Measurements from ENCODE around the gene HOXA7. TPM values are rescaled to one million over a fixed set of nuclear protein-coding genes. Genes with fewer than 3 reads are reported as not detected.

Gene HOXA7
- total and polyA plus RNA-seq, 2 experiments from 2014 or later: 6.6 to 15.8 TPM

GRCh38 chr7:27145165-27145913 lies 11.1 kb downstream of the HOXA7 start:
- H3K9me2 ChIP-seq (ENCODE audit: insufficient read depth): no peaks in the 10 kb centered on the region
- H2AFZ ChIP-seq: no peak overlapping the region
- H3K9ac ChIP-seq: no peak overlapping the region
- H3K79me2 ChIP-seq (ENCODE audit: insufficient read depth): peaks cover 79% of the 10 kb centered on the region
- in situ Hi-C loops (cut with MboI): no loop called here
- H3K27me3 ChIP-seq (replicated peaks; ENCODE audit: insufficient read depth): no peaks in the 10 kb centered on the region
- H3K4me1 ChIP-seq (ENCODE audit: insufficient read depth): peaks cover 26% of the 10 kb centered on the region
- peaks cover 15% of the 10 kb centered on the region; the same call in 1 of the 2 replicates for H3F3A ChIP-seq (ENCODE audit: insufficient read depth)
- DNase-seq: no peak
- H4K20me1 ChIP-seq (ENCODE audit: insufficient read depth): no peaks in the 10 kb centered on the region
- H3K4me2 ChIP-seq (ENCODE audit: unreplicated experiment): no peak overlapping the region
- 93 to 95% methylated on average over 44 to 47 of the region's 47 CpGs for WGBS, 2 experiments (ENCODE audit: low coverage in 1 of 2, low lambda C conversion rate in 2 of 2, missing lambda C conversion rate in 2 of 2)
- TF ChIP-seq EZH2 (IDR thresholded peaks at IDR 0.05; ENCODE audit: insufficient read depth, poor library complexity, severe bottlenecking): no peak
- no peak for TF ChIP-seq EZH2phosphoT487 (IDR thresholded peaks at IDR 0.05; ENCODE audit: insufficient read depth, low read depth)
- H3K27ac ChIP-seq: no peak overlapping the region
- peaks cover 16% of the 10 kb centered on the region; the same call in 1 of the 2 replicates for H3K36me3 ChIP-seq (ENCODE audit: low read depth)
- no peaks in the 10 kb centered on the region for H3K9me3 ChIP-seq (ENCODE audit: low read depth)
- H3K4me3 ChIP-seq: no peak overlapping the region

- H2AFZ ChIP-seq: no peak overlapping the region
- TF ChIP-seq EZH2 (IDR thresholded peaks at IDR 0.05; ENCODE audit: insufficient read depth, poor library complexity, severe bottlenecking): no peak
- TF ChIP-seq EZH2phosphoT487 (IDR thresholded peaks at IDR 0.05; ENCODE audit: insufficient read depth, low read depth): no peak
- H4K20me1 ChIP-seq (ENCODE audit: insufficient read depth): no peaks in the 10 kb centered on the region
- peaks cover 21% of the 10 kb centered on the region; the same call in 1 of the 2 replicates for H3K36me3 ChIP-seq (ENCODE audit: low read depth)
- DNase-seq: no peak
- H3K9me3 ChIP-seq (ENCODE audit: low read depth): no peaks in the 10 kb centered on the region
- no peak overlapping the region for H3K27ac ChIP-seq
- no peak overlapping the region for H3K4me2 ChIP-seq (ENCODE audit: unreplicated experiment)
- no peaks in the 10 kb centered on the region for H3K9me2 ChIP-seq (ENCODE audit: insufficient read depth)
- in situ Hi-C loops (cut with MboI): no loop called here
- H3K4me1 ChIP-seq (ENCODE audit: insufficient read depth): peaks cover 20% of the 10 kb centered on the region
- no peak overlapping the region for H3K4me3 ChIP-seq
- no peaks in the 10 kb centered on the region for H3K27me3 ChIP-seq (replicated peaks; ENCODE audit: insufficient read depth)
- H3K9ac ChIP-seq: no peak overlapping the region
- peaks cover 10% of the 10 kb centered on the region; the same call in 1 of the 2 replicates for H3F3A ChIP-seq (ENCODE audit: insufficient read depth)
- H3K79me2 ChIP-seq (ENCODE audit: insufficient read depth): peaks cover 73% of the 10 kb centered on the region
- WGBS, 2 experiments (ENCODE audit: low coverage in 1 of 2, low lambda C conversion rate in 2 of 2, missing lambda C conversion rate in 2 of 2): 95 to 97% methylated on average over 31 of the region's 31 CpGs
Measured at GRCh38 chr7:27144781-27145164, 11.7 kb downstream of the HOXA7 start.

- Histone ChIP-seq H3K9me3 (ENCODE audit: low read depth) (no peaks in the 10 kb centered on the region), H3K4me2 (ENCODE audit: unreplicated experiment) (no peak overlapping the region), H3K4me1 (ENCODE audit: insufficient read depth) (peaks cover 15% of the 10 kb centered on the region), H3K9me2 (ENCODE audit: insufficient read depth) (no peaks in the 10 kb centered on the region), H3K27me3 (replicated peaks; ENCODE audit: insufficient read depth) (no peaks in the 10 kb centered on the region), H2AFZ (no peak overlapping the region), H3K27ac (no peak overlapping the region), H3K9ac (no peak overlapping the region), H3K4me3 (no peak overlapping the region), H3K79me2 (ENCODE audit: insufficient read depth) (peaks cover 67% of the 10 kb centered on the region), H4K20me1 (ENCODE audit: insufficient read depth) (no peaks in the 10 kb centered on the region), H3F3A (ENCODE audit: insufficient read depth) (0 out of 2 replicates have a peak, but pooled peaks cover 3% of the 10 kb centered on the region), H3K36me3 (ENCODE audit: low read depth) (peaks cover 21% of the 10 kb centered on the region; the same call in 1 of the 2 replicates)
- in situ Hi-C loops (cut with MboI): no loop called here
- 94 to 95% methylated on average over 40 of the region's 40 CpGs for WGBS, 2 experiments (ENCODE audit: low coverage in 1 of 2, low lambda C conversion rate in 2 of 2, missing lambda C conversion rate in 2 of 2)
- no peak for DNase-seq
- no peak for TF ChIP-seq EZH2phosphoT487 (IDR thresholded peaks at IDR 0.05; ENCODE audit: insufficient read depth, low read depth)
Measured at GRCh38 chr7:27143950-27144780, 12.3 kb downstream of the HOXA7 start.

- peaks cover 66% of the 10 kb centered on the region for H3K79me2 ChIP-seq (ENCODE audit: insufficient read depth)
- 90 to 93% methylated on average over 66 to 86 of the region's 86 CpGs for WGBS, 2 experiments (ENCODE audit: low coverage in 1 of 2, low lambda C conversion rate in 2 of 2, missing lambda C conversion rate in 2 of 2)
- no peaks in the 10 kb centered on the region for H3K9me3 ChIP-seq (ENCODE audit: low read depth)
- no peak within 1 kb of the TSS for H3K4me3 ChIP-seq
- H3K9ac ChIP-seq: no peak within 1 kb of the TSS
- H3K27ac ChIP-seq: no peak within 1 kb of the TSS
- H2AFZ ChIP-seq: no peak within 1 kb of the TSS
- H3K4me1 ChIP-seq (ENCODE audit: insufficient read depth): peaks cover 7% of the 10 kb centered on the region; the same call in 1 of the 2 replicates
- no peaks in the 10 kb centered on the region for H3K9me2 ChIP-seq (ENCODE audit: insufficient read depth)
- H3K4me2 ChIP-seq (ENCODE audit: unreplicated experiment): no peak within 1 kb of the TSS
- no peaks in the 10 kb centered on the region for H3K27me3 ChIP-seq (replicated peaks; ENCODE audit: insufficient read depth)
- peaks cover 21% of the 10 kb centered on the region; the same call in 1 of the 2 replicates for H3K36me3 ChIP-seq (ENCODE audit: low read depth)
- DNase-seq: no peak
- no peaks in the 10 kb centered on the region for H3F3A ChIP-seq (ENCODE audit: insufficient read depth)
- in situ Hi-C loops (cut with MboI): no loop called here
- no peaks in the 10 kb centered on the region for H4K20me1 ChIP-seq (ENCODE audit: insufficient read depth)
- TF ChIP-seq EZH2phosphoT487 (IDR thresholded peaks at IDR 0.05; ENCODE audit: insufficient read depth, low read depth): no peak
- TF ChIP-seq EZH2 (IDR thresholded peaks at IDR 0.05; ENCODE audit: insufficient read depth, poor library complexity, severe bottlenecking): no peak
Measured at GRCh38 chr7:27143023-27143949, 13.2 kb downstream of the HOXA7 start, which contains the start of gene HOXA5. Gene HOXA5 (minus strand): TSS chr7:27143681. CDS start chr7:27143607, 74 bp downstream.
